IgD-negative memory B cell (primary cell): Measurements from ENCODE around the gene RAD9B. TPM values are rescaled to one million over a fixed set of nuclear protein-coding genes. Genes with fewer than 3 reads are reported as not detected.
"Not testable (repeated sequence)": the region's sequence is repeated elsewhere in the genome, so short reads cannot be mapped to it uniquely, and the experiment has no call there.

Experiments used
- H3K27ac Mint-ChIP-seq, 3 donors: one replicate each; pipeline ENCODE4 v1.8.0; 2020 to 2022; ENCODE audit warnings: mild to moderate bottlenecking in 3 of 3, mixed read lengths in 3 of 3, moderate library complexity in 1 of 3
- H3K27me3 Mint-ChIP-seq: one replicate; pipeline ENCODE4 v1.8.0; 2021; ENCODE audit warnings: mixed read lengths
- H3K36me3 Mint-ChIP-seq: one replicate; pipeline ENCODE4 v1.8.0; 2020; ENCODE audit warnings: mild to moderate bottlenecking, mixed read lengths
- H3K4me1 Mint-ChIP-seq, 3 donors: one replicate each; pipeline ENCODE4 v1.8.0; 2020 to 2022; ENCODE audit warnings: mixed read lengths in 3 of 3, mild to moderate bottlenecking in 1 of 3
- H3K4me3 Mint-ChIP-seq, 4 donors: one replicate each; pipeline ENCODE4 v1.8.0; 2020 to 2022; ENCODE audit warnings: mild to moderate bottlenecking in 4 of 4, mixed read lengths in 4 of 4, moderate library complexity in 3 of 4
- H3K9me3 Mint-ChIP-seq, 3 donors: one replicate each; pipeline ENCODE4 v1.8.0; 2020 to 2021; ENCODE audit warnings: mixed read lengths in 3 of 3, mild to moderate bottlenecking in 1 of 3
- polyA plus RNA-seq: library from polyadenylated mRNA; unstranded; fragments of 300-500 nt; fragmentation: Illumina TruSeq; gene quantifications from one replicate; pipeline ENCODE4 v1.2.3, GENCODE V29; 2021

RAD9B gene
- polyA plus RNA-seq, 1 donor from 2014 or later, result 0.75 TPM

GRCh38 chr12:110537605-110538409, 35.7 kb downstream of the RAD9B start:
- no peaks in the 10 kb centered on the region for H3K27me3 Mint-ChIP-seq
- H3K36me3 Mint-ChIP-seq, result peaks cover 4% of the 10 kb centered on the region
- no peaks in the 10 kb centered on the region for H3K9me3 Mint-ChIP-seq
- H3K4me3 Mint-ChIP-seq, result no peak overlapping the region
- peak overlapping the region in 2 of 3 donors; percentile 39 to 55 for H3K27ac Mint-ChIP-seq
- peaks cover 7 to 9% (median 8%) of the 10 kb centered on the region in 3 donors for H3K4me1 Mint-ChIP-seq

- no peaks in the 10 kb centered on the region for H3K27me3 Mint-ChIP-seq
- H3K9me3 Mint-ChIP-seq, result no peaks in the 10 kb centered on the region
- H3K36me3 Mint-ChIP-seq, result peaks cover 8% of the 10 kb centered on the region
- peak overlapping the region in 2 of 3 donors; percentile 43 to 59 for H3K27ac Mint-ChIP-seq
- H3K4me1 Mint-ChIP-seq, result peaks cover 17 to 18% (median 17%) of the 10 kb centered on the region in 3 donors
- no peak overlapping the region for H3K4me3 Mint-ChIP-seq
Measured at GRCh38 chr12:110538869-110539622, 36.9 kb downstream of the RAD9B start.

- H3K4me1 Mint-ChIP-seq, result peaks cover 18 to 22% (median 19%) of the 10 kb centered on the region in 3 donors
- peak overlapping the region in 2 of 3 donors; percentile 12 to 59 for H3K27ac Mint-ChIP-seq
- no peaks in the 10 kb centered on the region for H3K27me3 Mint-ChIP-seq
- H3K36me3 Mint-ChIP-seq, result peaks cover 8% of the 10 kb centered on the region
- H3K4me3 Mint-ChIP-seq, result no peak overlapping the region
- H3K9me3 Mint-ChIP-seq, result no peaks in the 10 kb centered on the region
Measured at GRCh38 chr12:110540048-110540447, 37.9 kb downstream of the RAD9B start.

GRCh38 chr12:110543252-110543959, 41.3 kb downstream of the RAD9B start:
- Mint-ChIP-seq H3K4me1 (peaks cover 29 to 33% (median 32%) of the 10 kb centered on the region in 3 donors), H3K4me3 (peak overlapping the region in 3 of 4 donors; percentile 17 to 80 (median 65)), H3K27me3 (no peaks in the 10 kb centered on the region), H3K9me3 (no peaks in the 10 kb centered on the region), H3K27ac (peak overlapping the region; percentile 62 to 89 (median 86)), H3K36me3 (peaks cover 4% of the 10 kb centered on the region)

GRCh38 chr12:110543965-110544364, 41.8 kb downstream of the RAD9B start:
- peaks cover 4% of the 10 kb centered on the region for H3K36me3 Mint-ChIP-seq
- H3K4me1 Mint-ChIP-seq, result peaks cover 27 to 33% (median 33%) of the 10 kb centered on the region in 3 donors

GRCh38 chr12:110545259-110545658, 43.1 kb downstream of the RAD9B start:
- H3K36me3 Mint-ChIP-seq, H3K4me3 Mint-ChIP-seq, H3K9me3 Mint-ChIP-seq, H3K27me3 Mint-ChIP-seq: not testable (repeated sequence)
- peak overlapping the region in 1 of 3 donors; percentile 15 for H3K27ac Mint-ChIP-seq
- peaks cover 30 to 37% (median 33%) of the 10 kb centered on the region in 3 donors for H3K4me1 Mint-ChIP-seq

More at GRCh38 chr12:110543965-110544364, 41.8 kb downstream of the RAD9B start:
- H3K4me3 Mint-ChIP-seq, result peak overlapping the region in 1 of 4 donors; percentile 80
- H3K27ac Mint-ChIP-seq, result peak overlapping the region; percentile 62 to 89 (median 86)
- no peaks in the 10 kb centered on the region for H3K9me3 Mint-ChIP-seq
- no peaks in the 10 kb centered on the region for H3K27me3 Mint-ChIP-seq

- Mint-ChIP-seq H3K4me3 (no peak overlapping the region), H3K27me3 (no peaks in the 10 kb centered on the region), H3K27ac (peak overlapping the region; percentile 49 to 88 (median 56)), H3K4me1 (peaks cover 30 to 37% (median 36%) of the 10 kb centered on the region in 3 donors), H3K36me3 (peaks cover 4% of the 10 kb centered on the region), H3K9me3 (no peaks in the 10 kb centered on the region)
Measured at GRCh38 chr12:110545812-110546211, 43.7 kb downstream of the RAD9B start.

- Mint-ChIP-seq H3K9me3 (no peaks in the 10 kb centered on the region), H3K4me3 (no peak overlapping the region), H3K4me1 (peaks cover 30 to 38% (median 37%) of the 10 kb centered on the region in 3 donors), H3K36me3 (peaks cover 4% of the 10 kb centered on the region), H3K27ac (peak overlapping the region; percentile 49 to 88 (median 56)), H3K27me3 (no peaks in the 10 kb centered on the region)
Measured at GRCh38 chr12:110546339-110546738, 44.2 kb downstream of the RAD9B start.

- H3K27me3 Mint-ChIP-seq, result no peaks in the 10 kb centered on the region
- no peak overlapping the region for H3K4me3 Mint-ChIP-seq
- H3K27ac Mint-ChIP-seq, result peak overlapping the region in 2 of 3 donors; percentile 56
- H3K9me3 Mint-ChIP-seq, result no peaks in the 10 kb centered on the region
- H3K36me3 Mint-ChIP-seq, result peaks cover 4% of the 10 kb centered on the region
- H3K4me1 Mint-ChIP-seq, result peaks cover 33 to 42% (median 39%) of the 10 kb centered on the region in 3 donors
Measured at GRCh38 chr12:110547090-110547489, 45.0 kb downstream of the RAD9B start.

GRCh38 chr12:110548678-110549077, 46.5 kb downstream of the RAD9B start:
- H3K36me3 Mint-ChIP-seq, result peaks cover 2% of the 10 kb centered on the region
- H3K4me3 Mint-ChIP-seq, result no peak overlapping the region
- H3K4me1 Mint-ChIP-seq, result peaks cover 26 to 34% (median 28%) of the 10 kb centered on the region in 3 donors
- H3K27ac Mint-ChIP-seq, result peak overlapping the region in 1 of 3 donors; percentile 81
- no peaks in the 10 kb centered on the region for H3K27me3 Mint-ChIP-seq
- H3K9me3 Mint-ChIP-seq, result no peaks in the 10 kb centered on the region

GRCh38 chr12:110549716-110550115, 47.6 kb downstream of the RAD9B start:
- Mint-ChIP-seq H3K36me3 (no peaks in the 10 kb centered on the region), H3K27me3 (no peaks in the 10 kb centered on the region), H3K4me1 (peaks cover 25 to 34% (median 26%) of the 10 kb centered on the region in 3 donors)

GRCh38 chr12:110550981-110551380, 48.9 kb downstream of the RAD9B start:
- no peak overlapping the region for H3K27ac Mint-ChIP-seq
- H3K4me3 Mint-ChIP-seq, result no peak overlapping the region
- H3K27me3 Mint-ChIP-seq, result no peaks in the 10 kb centered on the region
- H3K36me3 Mint-ChIP-seq, result no peaks in the 10 kb centered on the region
- H3K4me1 Mint-ChIP-seq, result peaks cover 27 to 37% (median 29%) of the 10 kb centered on the region in 3 donors
- no peaks in the 10 kb centered on the region for H3K9me3 Mint-ChIP-seq

More at GRCh38 chr12:110549716-110550115, 47.6 kb downstream of the RAD9B start:
- Mint-ChIP-seq H3K27ac (no peak overlapping the region), H3K9me3 (no peaks in the 10 kb centered on the region), H3K4me3 (no peak overlapping the region)
